Right lobe of liver (tissue), 6 donors: ENCODE data around the gene MED26. TPM values are rescaled to one million over a fixed set of nuclear protein-coding genes. Genes with fewer than 3 reads are reported as not detected.

Experiments
- ATAC-seq, 4 donors: fragments of 200-7000 bp; cut with Tn5 transposase; one replicate each; pipeline ENCODE4 v1.9.1; 2020; ENCODE audit warnings: mild to moderate bottlenecking in 4 of 4, moderate library complexity in 4 of 4
- DNase-seq, 3 donors: peaks; one replicate each; pipeline ENCODE4 v3.0.0-alpha.2; 2020
- H3K27ac ChIP-seq, 3 donors: fragments of 200-600 bp; one replicate each; pipeline ENCODE4 v1.8.0; 2022
- H3K27me3 ChIP-seq, 2 donors: fragments of 200-600 bp; one replicate each; pipeline ENCODE4 v1.8.0; 2022
- H3K36me3 ChIP-seq, 4 donors: fragments of 200-600 bp; sonication (generic) in 1 of 4; one replicate each; pipeline versions ENCODE4 v1.5.1 to v1.8.0; 2017 to 2022; ENCODE audit warnings: control low read depth in 1 of 4
- H3K4me1 ChIP-seq, 4 donors: fragments of 200-600 bp; sonication (generic) in 1 of 4; one replicate each; pipeline versions ENCODE4 v1.5.1 to v1.8.0; 2017 to 2022; ENCODE audit warnings: control low read depth in 1 of 4
- H3K4me3 ChIP-seq, 3 donors: fragments of 200-600 bp; one replicate each; pipeline ENCODE4 v1.8.0; 2022
- H3K9me3 ChIP-seq, 4 donors: fragments of 200-600 bp; sonication (generic) in 1 of 4; one replicate each; pipeline versions ENCODE4 v1.5.1 to v1.8.0; 2017 to 2022; ENCODE audit warnings: control low read depth in 1 of 4
- CTCF ChIP-seq, 4 donors: fragments of 200-600 bp in 3 of 4; fragments of 450-650 bp in 1 of 4; IDR thresholded peaks; one replicate each; pipeline versions ENCODE4 v1.5.1 to v1.8.0; 2016 to 2022; ENCODE audit warnings: antibody characterized with exemption in 4 of 4, mild to moderate bottlenecking in 2 of 4
- POLR2A ChIP-seq: fragments of 450-650 bp; IDR thresholded peaks from one replicate; pipeline ENCODE4 v1.6.1; 2017; ENCODE audit warnings: antibody characterized with exemption, mild to moderate bottlenecking
- WGBS: methylation state at CpG from one replicate; pipeline ENCODE4 v1.1.6; 2018; ENCODE audit warnings: low coverage, low lambda C conversion rate; ENCODE audit not compliant: insufficient coverage; ENCODE audit errors: missing lambda C conversion rate; 5-methylcytosine and 5-hydroxymethylcytosine counted together
- intact Hi-C, 2 donors: fragments of 100-400 bp; cut with DNase I; formaldehyde crosslinking; loops; one replicate each; pipeline versions ENCODE4 v1.11.2 to v1.14.1; 2022
- total RNA-seq, 6 experiments: library from RNA; depleted of rRNA in 2 of 6; stranded (reverse); fragments of >200 nt in 2 of 6; fragmentation: NEBNext Ultra II Directional in 3 of 6; extraction: Animal tissue kit (Norgen Biotek cat#: 25700) in 3 of 6; gene quantifications; one replicate each; pipeline versions ENCODE4 v1.1.0 to v1.2.4, GENCODE V29; 2016 to 2023
- donor health status: DM: no; HTN: yes; CAD: no.
- donor health status: DM: no; HTN: no; CAD: no.
- donor health status: DM: no; HTN: no; CAD: no.
- donor health status: DM: no; HTN: yes; CAD: no.
- donor health status: DM: no; HTN: yes; CAD: no.

MED26 gene
- total RNA-seq, 6 experiments from 2014 or later: 3.4 to 5.4 (median 4.4) TPM

- Histone ChIP-seq H3K4me1 (peaks cover 0 to 19% (median 4%) of the 10 kb centered on the region in 4 donors), H3K27ac (no peak overlapping the region), H3K27me3 (no peaks in the 10 kb centered on the region), H3K36me3 (peaks cover 0 to 46% (median 20%) of the 10 kb centered on the region in 4 donors), H3K4me3 (no peak overlapping the region), H3K9me3 (no peaks in the 10 kb centered on the region)
- no peak for TF ChIP-seq CTCF (IDR thresholded peaks at IDR 0.05)
- no peak for TF ChIP-seq POLR2A
- ATAC-seq (no peak), DNase-seq (no peak)
- intact Hi-C loops: no loop called here
- WGBS: 89% methylated on average over 5 of the region's 13 CpGs
Observed at GRCh38 chr19:16537111-16537510, 90.9 kb downstream of the MED26 start.

DNA sequence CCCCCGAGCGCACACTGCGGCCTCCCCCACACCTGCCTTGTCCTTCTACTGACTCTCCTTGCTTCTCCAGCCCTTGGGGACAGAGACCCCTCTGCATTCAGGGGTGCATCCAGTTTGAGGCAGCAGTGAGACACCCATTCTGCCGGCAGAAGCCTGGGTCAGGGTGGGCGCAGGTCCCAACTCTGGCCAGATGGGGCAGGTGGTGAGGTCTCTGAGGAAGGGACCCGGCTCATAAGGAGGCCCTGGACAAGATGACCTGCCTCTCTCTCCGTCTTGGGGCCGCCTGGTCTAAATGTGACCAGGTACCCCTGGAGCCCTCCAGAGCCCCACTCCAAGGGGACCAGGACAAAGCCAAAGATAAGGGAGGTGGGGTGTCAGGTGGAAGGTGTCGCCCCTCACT is 91.9 kb downstream of the MED26 start:
- intact Hi-C loops: no loop called here
- peaks cover 0 to 16% (median 4%) of the 10 kb centered on the region in 4 donors for H3K4me1 ChIP-seq
- DNase-seq (no peak), ATAC-seq (no peak)
- TF ChIP-seq CTCF (IDR thresholded peaks at IDR 0.05) (no peak), POLR2A (no peak)
- no peak overlapping the region for H3K4me3 ChIP-seq
- H3K27ac ChIP-seq: no peak overlapping the region
- no peaks in the 10 kb centered on the region for H3K9me3 ChIP-seq
- peaks cover 0 to 56% (median 27%) of the 10 kb centered on the region in 4 donors for H3K36me3 ChIP-seq
- WGBS: 89% methylated on average over 3 of the region's 9 CpGs
- no peaks in the 10 kb centered on the region for H3K27me3 ChIP-seq

GRCh38 chr19:16535381-16535780 is 92.6 kb downstream of the MED26 start:
- intact Hi-C loops: no loop called here
- 80% methylated on average over 1 of the region's 18 CpGs for WGBS
- Histone ChIP-seq H3K4me3 (no peak overlapping the region), H3K36me3 (peaks cover 0 to 63% (median 33%) of the 10 kb centered on the region in 4 donors), H3K27me3 (no peaks in the 10 kb centered on the region), H3K4me1 (peaks cover 0 to 8% (median 2%) of the 10 kb centered on the region in 4 donors), H3K27ac (no peak overlapping the region), H3K9me3 (no peaks in the 10 kb centered on the region)
- DNase-seq (no peak), ATAC-seq (no peak)
- TF ChIP-seq POLR2A: no peak
- no peak for TF ChIP-seq CTCF (IDR thresholded peaks at IDR 0.05)

GRCh38 chr19:16532440-16533234 is 95.4 kb downstream of the MED26 start:
- intact Hi-C loops: no loop called here
- no peak for DNase-seq
- Histone ChIP-seq H3K27me3 (no peaks in the 10 kb centered on the region), H3K36me3 (peaks cover 0 to 82% (median 50%) of the 10 kb centered on the region in 4 donors), H3K4me1 (peaks cover 0 to 2% (median 0%) of the 10 kb centered on the region in 4 donors), H3K9me3 (no peaks in the 10 kb centered on the region), H3K4me3 (no peak overlapping the region), H3K27ac (no peak overlapping the region)
- ATAC-seq: no peak
- 96% methylated on average over 11 of the region's 47 CpGs for WGBS
- no peak for TF ChIP-seq CTCF (IDR thresholded peaks at IDR 0.05)
- no peak for TF ChIP-seq POLR2A
